Occipital lobe (tissue), 2 donors: ENCODE data around the gene USP14. TPM values are rescaled to one million over a fixed set of nuclear protein-coding genes. Genes with fewer than 3 reads are reported as not detected.
"Not testable (repeated sequence)": the region's sequence is repeated elsewhere in the genome, so short reads cannot be mapped to it uniquely, and the experiment has no call there.

Experiments
- DNase-seq: peaks from one replicate; lab custom pipeline; 2025; lab: John Stamatoyannopoulos, UW
- total RNA-seq: library from RNA; depleted of rRNA; stranded (reverse); fragments of >200 nt; gene quantifications from one replicate; pipeline ENCODE4 v1.2.3, GENCODE V29; 2014

The USP14 gene
- total RNA-seq, result 29.5 TPM

DNA sequence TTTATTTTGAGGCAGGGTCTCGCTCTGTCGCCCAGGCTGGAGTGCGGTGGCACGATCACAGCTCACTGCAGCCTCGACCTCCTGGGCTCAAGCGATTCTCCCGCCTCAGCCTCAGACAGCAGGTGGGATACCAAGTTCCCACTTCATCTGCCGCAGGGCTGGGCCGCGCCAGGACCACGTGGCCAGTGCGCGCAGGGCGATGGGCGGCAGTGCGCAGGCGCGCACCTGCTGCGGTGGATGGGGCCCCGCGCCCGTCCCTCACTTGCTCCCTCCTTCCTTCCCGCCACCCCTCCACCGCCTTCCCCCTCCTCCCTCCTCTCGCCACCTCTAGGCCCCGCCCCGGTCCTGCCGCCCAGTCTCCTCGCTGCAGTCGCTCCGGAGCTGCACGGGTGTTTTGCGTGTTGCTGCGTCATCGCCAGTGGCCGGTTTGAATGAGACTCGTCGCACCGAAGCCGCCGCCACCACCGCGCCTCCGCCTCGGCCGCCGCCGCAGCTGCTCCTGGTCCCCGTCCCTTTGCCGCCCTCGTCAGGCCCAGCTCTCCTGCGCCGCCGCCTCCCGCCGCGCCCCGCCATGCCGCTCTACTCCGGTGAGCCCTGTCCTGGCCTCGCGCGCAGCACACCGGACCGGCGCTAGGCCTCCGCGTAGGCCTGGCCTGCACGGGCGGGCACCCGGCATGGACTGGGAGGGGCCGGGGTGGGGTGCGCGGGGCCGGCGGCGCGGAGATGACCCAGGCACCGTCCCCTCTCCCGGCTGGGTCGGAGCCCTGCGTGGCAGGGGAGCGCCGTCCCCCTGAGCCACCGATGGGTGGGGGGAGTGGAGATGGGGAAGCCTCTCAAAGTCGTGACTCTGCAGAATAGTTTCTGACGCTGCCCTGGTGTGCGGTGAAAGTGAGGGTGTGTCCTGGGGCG, at the start of gene USP14:
TSS of gene USP14 (plus strand) at position 430 of the 909 bp plus-strand sequence. CDS start at position 572, 142 bp downstream.
- DNase-seq, result peak; percentile 98

DNA sequence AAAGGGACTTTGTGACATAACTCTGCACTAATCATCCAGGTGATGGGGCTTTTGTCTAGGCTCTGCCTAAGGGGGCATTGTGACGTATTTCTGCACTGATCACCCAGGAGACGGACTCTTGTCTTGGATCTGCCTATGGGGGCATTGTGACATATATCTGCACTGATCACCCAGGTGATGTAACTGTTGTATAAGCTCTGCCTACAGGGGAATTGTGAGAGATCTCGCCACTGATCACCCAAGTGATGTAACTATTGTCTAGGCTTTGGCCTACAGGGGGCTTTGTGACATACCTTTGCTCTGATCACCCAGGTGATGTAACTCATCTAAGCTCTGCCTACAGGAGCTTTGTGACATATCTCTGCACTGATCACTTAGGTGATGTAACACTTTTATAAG, 49.7 kb upstream of the USP14 start:
- not testable (repeated sequence) for DNase-seq

DNA sequence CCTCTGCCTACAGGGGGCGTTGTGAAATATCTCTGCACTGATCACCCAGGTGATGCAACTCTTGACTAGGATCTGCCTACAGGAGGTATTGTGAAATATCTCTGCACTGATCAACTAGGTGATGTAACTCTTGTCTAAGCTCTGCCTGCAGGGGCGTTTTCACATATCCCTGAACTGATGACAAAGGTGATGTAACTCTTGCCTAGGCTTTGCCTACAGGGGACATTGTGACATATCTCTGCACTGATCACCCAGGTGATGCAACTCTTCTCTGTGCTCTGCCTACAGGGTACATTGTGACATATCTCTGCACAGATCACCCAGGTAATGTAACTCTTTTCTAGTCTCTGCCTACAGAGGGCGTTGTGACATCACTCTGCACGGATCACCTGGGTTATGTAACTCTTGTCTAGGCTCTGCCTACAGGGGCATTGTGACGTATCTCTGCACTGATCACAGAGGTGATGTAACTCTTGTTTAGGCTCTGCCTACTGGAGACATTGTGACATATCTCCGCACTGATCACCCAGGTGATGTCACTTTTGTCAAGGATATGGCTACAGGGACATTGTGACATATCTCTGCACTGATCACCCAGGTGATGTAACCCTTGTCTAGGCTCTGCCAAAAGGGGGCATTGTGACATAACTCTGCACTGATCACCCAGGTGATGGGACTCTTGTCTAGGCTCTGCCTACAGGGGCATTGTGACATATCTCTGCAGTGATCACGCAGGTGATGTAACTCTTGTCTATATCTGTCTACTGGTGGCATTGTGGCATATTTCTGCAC, 49.0 kb upstream of the USP14 start:
- not testable (repeated sequence) for DNase-seq

DNA sequence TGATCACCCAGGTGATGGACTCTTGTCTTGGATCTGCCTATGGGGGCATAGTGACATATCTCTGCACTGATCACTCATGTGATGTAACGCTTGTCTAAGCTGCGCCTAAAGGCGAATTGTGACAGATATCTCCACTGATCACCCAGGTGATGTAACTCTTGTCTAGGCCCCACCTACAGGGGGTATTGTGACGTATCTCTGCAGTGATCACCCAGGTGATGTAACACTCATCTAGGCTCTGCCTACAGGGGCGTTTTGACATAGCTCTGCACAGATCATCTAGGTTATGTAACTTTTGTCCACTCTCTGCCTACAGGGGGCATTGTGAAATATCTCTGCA, 48.5 kb upstream of the USP14 start:
- DNase-seq, result not testable (repeated sequence)

DNA sequence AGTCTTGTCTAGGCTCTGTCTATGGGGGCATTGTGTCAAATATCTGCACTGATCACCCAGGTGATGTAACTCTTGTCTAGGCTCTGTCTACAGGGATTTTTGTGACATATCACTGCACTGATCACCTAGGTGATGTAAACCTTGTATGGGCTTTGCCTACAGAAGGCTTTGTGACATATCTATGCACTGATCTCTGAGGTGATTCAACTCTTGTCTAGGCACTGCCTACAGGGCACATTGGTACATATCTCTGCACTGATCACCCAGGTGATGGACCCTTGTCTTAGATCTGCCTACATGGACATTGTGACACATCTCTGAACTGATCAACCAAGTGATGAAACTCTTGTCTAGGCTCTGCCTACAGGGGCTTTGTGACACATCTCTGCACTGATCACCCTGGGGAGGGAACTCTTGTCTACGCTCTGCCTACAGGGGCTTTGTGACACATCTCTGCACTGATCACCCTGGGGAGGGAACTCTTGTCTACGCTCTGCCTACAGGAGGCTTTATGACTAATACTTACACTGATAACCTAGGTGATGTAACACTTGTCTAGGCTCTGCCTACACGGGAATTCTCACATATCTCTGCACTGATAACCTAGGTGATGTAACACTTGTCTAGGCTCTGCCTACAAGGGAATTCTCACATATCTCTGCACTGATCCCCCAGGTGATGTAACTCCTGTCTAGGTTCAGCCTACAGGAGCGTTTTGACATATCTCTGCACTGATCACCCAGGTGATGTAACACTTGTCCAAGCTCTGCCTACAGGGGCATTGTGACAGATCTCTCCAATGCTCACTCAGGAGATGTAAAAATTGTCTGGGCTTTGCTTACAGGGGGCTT, 47.8 kb upstream of the USP14 start:
- DNase-seq, result not testable (repeated sequence)

DNA sequence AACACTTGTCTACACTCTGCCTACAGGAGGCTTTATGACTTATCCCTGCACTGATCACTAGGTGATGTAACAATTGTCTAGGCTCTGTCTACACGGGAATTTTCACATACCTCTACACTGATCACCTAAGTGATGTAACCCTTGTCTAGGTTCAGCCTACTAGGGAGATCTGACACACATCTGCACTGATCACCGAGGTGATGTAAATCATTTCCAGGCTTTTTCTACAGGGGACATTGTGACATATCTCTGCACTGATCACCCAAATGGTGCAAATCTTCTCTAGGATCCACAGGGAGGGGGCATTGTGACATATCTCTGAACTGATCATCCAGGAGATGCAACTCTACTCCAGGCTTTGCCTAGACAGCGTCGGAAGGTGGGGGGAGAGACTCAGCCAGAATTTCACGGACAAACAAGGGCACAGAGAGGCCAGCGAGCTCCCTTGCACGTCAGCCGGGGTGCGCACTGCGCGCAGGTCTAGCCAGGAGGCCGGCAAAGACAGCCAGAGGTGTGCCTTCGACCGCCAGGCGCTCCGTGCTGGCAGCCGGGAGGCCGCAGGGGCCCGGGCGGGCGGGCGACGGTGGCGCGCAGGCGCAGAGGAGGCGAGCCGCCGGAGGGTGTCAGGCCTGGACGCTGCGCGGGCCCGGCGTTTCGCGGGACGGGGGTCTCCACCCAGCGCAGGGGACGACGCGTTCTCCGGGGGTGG, 46.9 kb upstream of the USP14 start:
- no peak for DNase-seq

DNA sequence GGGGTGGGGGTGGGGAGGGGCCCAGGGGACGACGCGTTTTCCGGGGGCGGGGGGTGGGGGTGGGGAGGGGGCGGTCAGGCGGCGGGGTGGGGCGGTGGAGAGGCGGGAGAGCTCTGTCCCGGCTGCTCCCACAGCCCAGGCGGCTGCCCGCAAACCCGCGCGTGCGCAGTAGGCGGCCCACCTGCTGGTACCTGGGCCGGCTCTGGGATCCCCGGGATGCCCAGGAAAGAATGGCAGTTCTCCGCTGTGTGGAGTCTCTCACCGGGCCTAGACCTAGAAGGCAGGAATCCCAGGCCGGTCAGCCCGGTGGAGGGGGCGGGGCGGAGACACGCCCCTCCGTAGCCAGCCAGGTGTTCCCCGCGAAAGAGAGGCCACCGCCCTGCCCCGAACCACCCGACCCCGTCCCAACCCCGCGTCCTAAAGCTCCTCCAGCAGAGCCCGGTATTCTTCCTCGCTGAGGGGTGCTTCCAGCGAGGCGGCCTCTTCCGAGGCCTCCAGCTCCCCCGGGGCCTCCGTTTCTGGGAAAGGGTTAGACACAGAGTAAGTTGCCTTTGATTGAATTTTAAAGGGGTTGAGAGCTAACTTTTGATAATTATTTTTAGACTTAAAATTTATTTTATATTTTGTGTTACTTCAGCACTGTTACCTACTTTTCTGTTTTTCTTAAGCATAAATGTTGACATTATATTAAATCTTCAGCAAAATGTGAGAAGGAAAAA, 46.2 kb upstream of the USP14 start:
- not testable (repeated sequence) for DNase-seq

DNA sequence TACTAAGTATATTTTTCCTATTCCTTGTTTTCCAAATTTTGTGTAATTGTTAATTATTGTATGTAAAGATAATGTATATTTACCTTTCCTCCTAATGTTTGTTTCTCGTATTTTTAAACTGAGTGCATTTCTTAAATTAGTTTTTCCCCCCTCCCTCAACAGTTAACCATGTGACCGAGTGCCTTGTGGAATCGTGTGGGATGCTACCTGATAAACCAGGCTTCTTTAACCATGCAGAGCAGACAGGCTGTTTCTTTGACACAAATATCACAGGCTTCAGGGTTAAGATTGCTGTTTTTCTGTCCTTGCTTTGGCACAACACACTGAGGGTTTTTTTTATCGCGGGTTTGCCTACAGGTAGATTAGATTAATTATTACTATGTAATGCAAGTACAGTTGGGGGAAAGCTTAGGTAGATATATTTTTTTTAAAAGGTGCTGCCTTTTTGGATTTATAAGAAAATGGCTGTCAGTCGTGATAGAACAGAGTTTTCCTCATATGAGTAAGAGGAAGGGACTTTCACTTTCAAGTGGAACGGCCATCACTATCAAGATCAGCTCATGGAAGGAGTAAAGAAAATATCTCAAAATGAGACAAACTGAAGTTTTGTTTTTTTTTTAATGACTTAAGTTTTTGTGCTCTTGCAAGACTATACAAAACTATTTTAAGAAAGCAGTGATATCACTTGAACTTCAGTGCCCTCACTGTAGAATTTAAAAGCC, 37.7 kb upstream of the USP14 start:
- DNase-seq, result not testable (repeated sequence)

DNA sequence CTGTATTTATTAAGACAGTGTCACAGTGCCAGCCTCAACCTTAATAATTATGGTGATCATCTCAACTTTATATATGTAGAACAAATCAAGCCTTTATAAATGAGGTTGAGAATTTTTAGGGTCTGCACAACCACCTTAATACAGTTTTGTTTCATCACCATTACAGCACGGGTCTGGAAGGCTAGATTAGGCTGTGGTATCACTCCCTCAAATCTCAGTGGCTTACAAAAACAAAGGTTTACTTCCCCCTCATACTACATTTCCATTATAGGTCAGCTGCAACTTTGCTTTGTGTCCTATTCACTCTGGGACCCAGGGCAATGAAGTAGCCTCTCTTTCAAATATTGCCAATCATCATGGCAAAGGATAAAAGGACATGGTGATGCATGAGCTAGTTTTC, 23.3 kb upstream of the USP14 start:
- no peak for DNase-seq

DNA sequence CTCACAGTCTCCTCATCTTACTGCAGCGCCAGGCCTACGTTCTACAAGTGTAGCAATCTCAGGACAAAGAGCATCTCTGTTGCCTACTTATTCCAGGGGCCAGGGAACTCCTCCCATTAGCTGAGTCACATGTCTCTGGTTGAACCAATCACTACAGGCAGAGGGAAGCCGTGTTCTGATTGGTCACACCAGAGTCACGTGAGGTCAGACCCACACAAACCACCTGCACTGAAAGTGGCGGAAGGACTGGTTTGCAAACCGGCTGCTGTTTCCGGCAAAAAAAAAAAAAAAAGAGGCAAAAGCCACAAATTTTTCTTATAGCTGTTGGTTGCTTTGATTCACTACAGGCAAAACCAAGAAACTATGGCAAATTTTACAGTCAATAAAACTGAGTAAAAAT, 21.9 kb upstream of the USP14 start:
- DNase-seq, result no peak

DNA sequence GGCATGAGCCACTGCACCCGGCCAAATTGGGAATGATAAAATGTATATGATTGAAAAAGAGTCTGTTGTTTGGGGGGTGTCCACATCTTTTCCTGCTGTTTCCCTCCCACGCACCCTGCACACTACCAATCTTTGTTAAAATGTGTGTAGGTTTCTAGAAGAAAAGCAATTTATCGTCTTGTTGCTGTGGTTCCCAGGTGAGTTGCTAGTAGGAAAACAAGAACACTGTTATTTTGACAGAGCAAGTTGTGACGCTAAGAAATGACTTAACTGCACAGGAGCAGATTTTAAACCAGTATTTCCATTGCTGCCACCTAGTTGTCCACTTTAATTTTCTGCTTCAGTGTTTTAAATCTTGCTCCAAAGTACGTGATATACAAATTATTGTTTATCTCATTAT, 21.0 kb upstream of the USP14 start:
- no peak for DNase-seq

DNA sequence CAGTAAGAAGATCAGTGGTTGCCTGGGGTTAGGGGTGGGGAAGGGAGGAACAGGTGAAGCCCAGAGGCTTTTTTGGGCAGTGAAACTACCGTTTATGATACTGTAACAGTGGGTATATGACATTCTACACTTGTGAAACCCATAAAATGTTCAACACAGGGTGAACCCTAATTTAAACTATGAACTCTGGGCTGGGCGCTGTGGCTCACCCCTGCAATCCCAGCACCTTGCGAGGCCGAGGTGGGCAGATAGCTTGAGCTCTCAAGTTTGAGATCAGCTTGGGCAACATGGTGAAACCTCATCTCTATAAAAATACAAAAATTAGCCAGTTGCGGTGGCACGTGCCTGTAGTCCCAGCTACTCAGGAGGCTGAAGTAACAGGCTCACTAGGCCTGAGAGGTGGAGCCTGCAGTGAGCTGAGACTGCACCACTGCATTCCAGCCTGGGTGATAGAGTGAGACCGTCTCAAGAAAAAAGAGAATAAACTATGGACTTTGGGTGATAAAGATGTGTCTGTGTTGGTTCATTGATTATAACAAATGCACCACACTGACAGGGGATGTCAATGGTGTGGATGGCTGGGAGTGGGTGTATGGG, 17.6 kb upstream of the USP14 start:
- DNase-seq, result no peak

DNA sequence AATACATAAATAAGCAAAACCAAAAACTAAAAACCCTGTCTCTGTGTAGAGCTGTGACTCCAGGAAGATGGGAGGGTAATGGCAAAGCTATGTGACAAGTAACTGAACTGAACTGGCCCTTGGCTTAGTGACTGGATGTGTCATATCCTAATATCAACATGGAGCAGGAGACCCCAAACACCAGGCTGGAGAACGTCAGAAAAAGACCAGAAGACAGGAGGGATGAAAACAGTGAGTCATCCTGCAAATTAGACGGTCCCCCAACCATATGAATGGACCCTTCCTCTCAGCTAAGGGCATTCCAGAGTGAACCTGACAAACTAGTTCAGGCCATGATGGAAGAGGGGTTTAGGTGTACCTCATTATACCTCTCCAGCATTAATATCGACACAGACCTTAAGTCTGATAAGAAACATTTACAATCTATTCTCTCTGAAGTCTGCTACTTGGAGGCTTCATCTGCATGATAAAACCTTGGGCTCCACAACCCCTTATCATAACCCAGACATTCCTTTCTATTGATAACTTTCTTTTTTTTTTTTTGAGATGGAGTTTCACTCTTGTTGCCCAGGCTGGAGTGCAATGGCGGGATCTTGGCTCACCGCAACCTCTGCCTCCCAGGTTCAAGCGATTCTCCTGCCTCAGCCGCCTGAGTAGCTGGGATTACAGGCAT, 15.6 kb upstream of the USP14 start:
- not testable (repeated sequence) for DNase-seq

DNA sequence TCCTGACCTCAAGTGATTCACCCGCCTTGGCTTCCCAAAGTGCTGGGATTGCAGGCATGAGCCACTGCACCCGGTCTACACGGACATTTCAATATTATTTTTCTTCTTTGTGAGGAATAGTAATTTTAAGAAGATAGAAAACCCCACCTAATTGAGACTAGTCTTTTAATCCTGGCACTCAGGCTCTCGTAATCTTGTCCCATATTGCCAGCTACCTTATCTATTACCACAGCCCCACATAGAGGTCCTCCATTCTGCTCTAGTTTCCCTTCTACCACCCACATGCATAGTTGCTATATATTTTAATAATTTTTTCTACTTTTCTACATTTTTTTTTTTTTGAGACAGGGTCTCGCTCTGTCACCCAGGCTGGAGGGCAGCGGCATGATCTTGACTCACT, 9.5 kb upstream of the USP14 start:
- no peak for DNase-seq

DNA sequence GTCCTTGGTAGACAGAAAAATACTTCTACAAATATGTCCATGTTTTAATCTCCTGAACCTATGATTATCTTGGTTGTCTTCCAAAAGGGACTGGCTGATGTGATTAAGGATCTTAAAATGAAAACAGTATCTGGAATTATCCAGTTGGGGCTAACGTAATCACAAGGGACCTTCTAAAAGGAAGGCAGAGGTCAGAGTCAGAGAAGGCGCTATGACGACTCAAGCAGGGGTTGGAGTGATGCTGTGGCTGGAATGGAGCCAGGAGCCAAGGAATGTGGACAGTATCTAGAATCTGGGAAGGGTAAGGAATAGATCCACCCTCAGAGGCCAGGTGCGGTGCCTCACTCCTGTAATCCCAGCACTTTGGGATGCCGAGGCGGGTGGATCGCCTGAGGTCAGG, 4.2 kb upstream of the USP14 start:
- DNase-seq, result no peak

DNA sequence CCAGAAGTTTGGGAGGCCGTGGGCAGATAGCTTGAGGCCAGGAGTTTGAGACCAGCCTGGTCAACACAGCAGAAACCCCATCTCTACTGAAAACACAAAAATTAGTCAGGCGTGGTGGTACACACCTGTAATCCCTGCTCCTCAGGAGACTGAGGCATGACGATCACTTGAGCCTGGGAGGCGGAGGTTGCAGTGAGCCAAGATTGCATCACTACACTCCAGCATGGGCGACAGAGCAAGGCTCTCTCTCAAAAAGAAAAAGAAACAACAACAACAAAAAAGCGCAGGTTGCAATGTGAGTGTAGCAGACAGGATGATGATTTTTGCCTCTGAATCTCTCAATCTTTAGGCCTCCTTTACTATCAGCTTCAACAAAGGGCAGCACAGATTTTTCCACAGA, 2.7 kb upstream of the USP14 start:
- no peak for DNase-seq

DNA sequence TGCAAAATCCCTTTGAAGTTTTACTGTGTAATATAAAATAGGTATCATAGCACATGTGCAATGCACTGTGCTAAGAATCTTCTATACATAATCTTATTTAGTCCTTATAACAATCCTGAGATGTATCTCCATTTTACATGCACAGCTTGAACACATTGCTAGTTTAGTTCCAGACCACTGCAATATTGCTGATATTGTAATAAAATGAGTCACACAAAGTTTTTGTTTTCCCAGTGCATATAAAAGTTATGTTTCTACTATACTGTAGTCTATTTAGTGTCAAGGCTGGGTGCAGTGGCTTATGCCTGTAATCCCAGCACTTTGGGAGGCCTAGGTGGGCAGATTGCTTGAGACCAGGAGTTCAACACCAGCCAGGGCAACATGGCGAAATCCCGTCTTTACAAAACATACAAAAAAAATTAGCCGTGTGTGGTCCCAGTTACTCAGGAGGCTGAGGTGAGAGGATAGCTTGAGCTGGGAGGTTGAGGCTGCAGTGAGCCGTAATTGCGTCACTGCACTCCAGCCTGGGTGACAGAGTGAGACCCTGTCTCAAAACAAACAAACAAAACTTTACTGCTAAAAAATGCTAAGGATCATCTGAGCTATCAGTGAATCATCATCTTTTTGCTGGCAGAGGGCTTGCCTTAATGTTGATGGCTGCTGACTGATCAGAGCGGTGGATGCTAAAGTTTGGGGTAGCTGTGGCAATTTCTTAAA, 1.7 kb upstream of the USP14 start:
- no peak for DNase-seq

DNA sequence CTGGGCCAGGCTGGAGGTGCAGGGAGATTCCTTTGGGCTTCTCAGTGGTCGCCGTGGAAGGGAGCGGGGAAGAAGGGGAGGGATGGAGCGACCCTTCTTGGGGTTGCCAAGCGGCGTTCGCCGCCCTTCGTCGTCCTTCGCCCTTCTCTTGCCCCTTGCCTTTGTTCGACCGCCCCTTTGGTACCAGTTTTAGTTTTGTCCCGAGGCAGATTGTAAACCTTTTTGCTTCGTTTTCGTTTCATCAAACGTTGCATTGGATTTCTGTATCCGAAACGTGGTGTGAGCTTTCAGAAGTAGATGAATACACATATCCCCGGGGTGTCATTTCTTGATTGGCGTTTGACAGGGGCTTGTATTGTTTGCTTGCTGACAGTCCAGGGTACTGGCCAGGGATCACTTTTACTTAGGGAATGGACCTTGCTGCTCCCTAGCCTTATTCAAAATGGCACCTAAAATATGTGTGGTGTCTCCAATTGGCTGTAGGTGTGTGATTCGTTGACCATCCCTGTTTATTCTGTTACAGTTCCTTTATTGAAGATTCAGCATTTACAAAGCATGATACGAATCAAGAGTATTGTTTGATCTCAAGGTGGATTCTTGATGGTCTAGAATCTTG, 788 bp downstream of the USP14 start:
- no peak for DNase-seq
